ENCODE results near the gene CHID1.

Gene CHID1

GRCh38 chr11:933142-933851 lies 22.7 kb upstream of the CHID1 start:
- in situ Hi-C loops (cut with HindIII; ENCODE audit: low sequenced_read_pairs), result no loop called here

GRCh38 chr11:932435-932834 lies 21.8 kb upstream of the CHID1 start:
- in situ Hi-C loops (cut with HindIII; ENCODE audit: low sequenced_read_pairs), result no loop called here

DNA sequence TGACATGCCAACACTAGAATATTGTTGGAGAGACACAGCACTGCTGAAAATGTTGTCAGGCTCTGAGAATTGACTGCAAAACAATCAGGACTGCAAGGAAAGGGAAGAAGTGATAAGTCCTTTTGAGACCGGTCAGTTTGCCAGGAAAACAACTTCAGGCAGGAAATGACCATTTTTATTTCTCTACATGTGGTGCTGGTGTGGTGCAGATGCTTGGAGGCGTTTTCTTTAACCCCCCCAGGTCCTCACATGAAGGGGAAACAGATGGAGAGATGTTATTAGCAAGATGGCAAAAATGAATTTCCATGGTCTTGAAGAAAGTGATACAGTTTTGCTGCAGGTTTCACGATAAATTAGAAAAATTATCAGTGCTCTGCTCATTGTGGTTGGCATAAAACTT lies 20.8 kb upstream of the CHID1 start:
- in situ Hi-C loops (cut with HindIII; ENCODE audit: low sequenced_read_pairs), result no loop called here

DNA sequence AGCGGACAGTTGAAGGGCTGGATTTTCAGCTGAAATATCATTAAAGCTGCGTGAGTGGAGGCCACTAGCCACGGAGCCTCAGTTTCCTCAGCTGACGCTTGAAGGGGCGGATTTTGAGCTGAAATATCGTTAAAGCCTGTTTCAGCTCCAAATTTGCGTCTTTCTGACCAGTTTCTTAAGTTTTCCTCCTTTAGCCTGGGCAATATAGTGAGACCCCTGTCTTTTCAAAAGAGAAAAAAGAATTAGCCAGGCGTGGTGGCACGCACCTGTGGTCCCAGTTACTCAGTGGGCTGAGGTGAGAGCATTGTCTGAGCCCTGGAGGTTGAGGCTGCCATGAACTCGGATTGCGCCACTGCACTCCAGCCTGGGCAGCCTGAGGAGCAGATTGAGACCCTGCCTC lies 18.8 kb upstream of the CHID1 start:
- in situ Hi-C loops (cut with HindIII; ENCODE audit: low sequenced_read_pairs), result no loop called here

DNA sequence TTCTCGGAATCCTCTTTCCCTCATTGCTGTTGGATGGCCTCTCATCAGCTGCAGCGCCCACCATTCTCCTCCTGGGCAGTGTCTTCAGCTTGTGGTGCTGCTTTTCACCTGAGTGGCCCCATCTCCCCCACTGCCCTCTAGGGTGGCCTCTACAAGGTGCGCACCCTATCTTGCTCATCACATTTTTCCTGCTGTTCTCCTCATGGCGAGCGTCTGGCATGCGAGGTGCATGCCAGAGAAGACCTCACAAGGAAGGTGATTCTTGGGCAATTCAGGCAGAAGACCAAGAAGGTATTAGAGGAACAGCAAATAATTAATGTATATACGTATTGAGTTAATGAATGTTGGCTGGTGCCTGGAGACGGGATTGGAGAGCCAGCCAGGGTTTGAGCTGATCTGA lies 18.2 kb upstream of the CHID1 start:
- in situ Hi-C loops (cut with HindIII; ENCODE audit: low sequenced_read_pairs), result no loop called here

- in situ Hi-C loops (cut with HindIII; ENCODE audit: low sequenced_read_pairs), result no loop called here
Measured at GRCh38 chr11:927871-928270, 17.3 kb upstream of the CHID1 start.

DNA sequence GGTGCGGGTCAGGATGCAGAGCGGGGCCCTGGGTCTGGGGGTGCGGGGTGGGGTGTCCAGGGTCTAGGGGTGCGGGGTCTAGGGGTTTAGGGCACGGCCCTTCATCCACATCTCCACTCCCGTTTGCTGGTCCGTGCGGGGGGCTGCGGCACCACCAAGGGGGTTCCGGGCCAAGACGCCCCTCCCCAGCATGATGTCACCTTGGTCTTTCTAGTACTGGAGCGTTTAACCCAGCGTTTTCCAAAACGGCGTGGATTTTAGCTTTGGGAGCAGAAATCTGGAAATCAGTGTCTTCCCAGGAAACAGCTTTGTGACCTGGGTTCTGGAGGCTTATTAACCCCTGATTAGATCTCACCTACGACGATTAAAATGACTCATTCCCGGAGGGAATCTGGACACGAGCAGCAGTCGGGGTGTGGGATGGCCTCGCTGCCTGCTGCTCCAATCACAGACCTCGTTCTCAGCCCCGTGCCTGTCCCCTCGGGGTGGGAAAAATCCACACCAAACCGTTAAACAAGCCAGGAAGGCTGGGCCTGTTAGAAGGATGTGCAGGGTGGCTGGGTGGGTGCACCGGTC lies 15.8 kb upstream of the CHID1 start:
- in situ Hi-C loops (cut with HindIII; ENCODE audit: low sequenced_read_pairs), result no loop called here

- in situ Hi-C loops (cut with HindIII; ENCODE audit: low sequenced_read_pairs), result no loop called here
Measured at GRCh38 chr11:925496-926301, 15.1 kb upstream of the CHID1 start, which contains the start of gene AP2A2. Gene AP2A2, plus strand, starts transcription at chr11:925870. Its CDS starts 152 bp downstream, at chr11:926022.

DNA sequence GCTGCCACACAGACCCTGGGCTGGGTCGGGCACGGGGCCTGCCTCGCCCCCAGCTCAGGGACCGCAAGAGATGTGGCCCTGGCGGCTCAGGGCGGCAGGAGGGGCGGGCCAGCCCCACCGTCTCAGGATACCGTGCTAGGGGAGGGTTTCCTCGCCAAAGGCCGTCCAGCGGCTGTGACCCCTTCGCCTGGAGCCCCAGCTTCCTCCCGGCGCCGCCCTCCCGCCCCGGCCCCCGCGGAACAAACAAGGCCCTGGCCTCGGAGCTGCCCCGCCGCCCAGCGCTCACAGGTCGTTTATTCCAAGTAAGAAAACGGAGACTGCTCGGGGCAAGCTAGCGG lies 14.5 kb upstream of the CHID1 start:
- in situ Hi-C loops (cut with HindIII; ENCODE audit: low sequenced_read_pairs), result no loop called here

DNA sequence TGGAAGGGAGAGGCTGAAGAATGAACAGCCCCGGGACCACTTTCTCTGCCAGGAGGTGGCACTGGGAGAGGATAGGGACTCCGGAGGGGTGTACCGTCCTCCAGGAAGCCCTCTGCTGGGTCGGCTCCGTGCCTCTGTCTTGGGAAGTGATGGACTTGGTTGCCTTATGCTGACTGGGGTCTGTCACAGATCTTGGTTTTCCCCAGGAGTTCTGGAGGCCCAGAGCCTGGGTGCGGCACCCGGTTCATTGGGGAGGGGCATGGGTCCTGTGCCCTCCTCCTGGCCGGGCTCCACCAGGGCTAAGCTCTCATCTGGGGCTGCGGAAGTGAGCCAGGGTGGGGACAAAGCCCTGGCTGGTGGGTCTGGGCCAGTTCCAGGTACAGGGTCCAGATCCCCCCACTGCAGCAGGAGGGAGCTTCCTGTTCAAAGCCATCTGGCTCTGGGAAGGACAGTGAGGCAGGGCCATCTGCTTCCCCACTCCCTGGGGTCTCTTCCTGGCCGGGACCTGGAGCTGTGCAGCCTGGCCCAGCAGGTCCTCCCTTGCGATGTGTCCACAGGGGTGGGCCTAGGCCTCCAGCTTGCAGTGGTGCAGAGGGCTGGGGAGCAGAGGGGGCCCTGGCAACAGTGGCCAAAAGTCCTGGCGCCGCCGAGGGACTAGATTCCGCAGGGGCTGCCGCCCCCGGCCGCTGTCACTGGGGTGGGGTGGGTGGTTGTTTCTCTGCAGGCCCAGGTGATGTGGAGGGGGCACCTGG lies 14.0 kb upstream of the CHID1 start:
- in situ Hi-C loops (cut with HindIII; ENCODE audit: low sequenced_read_pairs), result no loop called here

DNA sequence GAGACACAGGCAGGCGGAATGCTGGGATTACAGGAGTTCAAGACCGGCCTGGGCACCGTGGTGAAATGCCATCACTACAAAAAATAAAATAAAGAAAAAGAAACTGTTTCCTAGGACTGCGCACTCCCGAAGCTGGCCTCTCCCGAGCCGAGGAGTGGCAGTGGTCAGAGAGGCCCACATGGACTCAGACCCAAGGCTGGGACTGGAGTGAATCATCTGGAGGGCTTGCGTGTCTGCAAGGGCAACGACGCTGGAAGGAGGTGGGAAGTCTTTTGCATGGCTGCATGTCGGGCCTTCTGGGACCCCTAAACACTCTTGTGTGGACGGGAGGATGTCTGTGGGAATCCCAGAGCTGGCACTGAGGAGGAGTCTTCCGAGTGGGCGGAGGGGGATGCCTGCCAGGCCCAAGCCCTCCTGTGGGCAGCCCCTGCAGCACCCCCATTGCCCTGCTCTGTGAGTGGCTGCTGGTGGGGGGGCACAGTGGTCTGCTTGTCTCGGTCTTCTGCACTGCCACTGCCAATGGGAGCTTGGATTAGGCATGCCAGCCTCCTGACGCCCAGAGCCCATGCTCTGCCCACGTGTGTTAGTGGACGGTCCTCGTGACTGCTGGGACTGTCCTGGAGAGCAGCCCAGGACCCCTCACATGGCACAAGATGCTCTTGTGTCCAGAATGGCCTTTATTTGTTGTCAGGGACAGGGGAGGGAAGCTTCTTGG lies 13.2 kb upstream of the CHID1 start:
- in situ Hi-C loops (cut with HindIII; ENCODE audit: low sequenced_read_pairs), result no loop called here

DNA sequence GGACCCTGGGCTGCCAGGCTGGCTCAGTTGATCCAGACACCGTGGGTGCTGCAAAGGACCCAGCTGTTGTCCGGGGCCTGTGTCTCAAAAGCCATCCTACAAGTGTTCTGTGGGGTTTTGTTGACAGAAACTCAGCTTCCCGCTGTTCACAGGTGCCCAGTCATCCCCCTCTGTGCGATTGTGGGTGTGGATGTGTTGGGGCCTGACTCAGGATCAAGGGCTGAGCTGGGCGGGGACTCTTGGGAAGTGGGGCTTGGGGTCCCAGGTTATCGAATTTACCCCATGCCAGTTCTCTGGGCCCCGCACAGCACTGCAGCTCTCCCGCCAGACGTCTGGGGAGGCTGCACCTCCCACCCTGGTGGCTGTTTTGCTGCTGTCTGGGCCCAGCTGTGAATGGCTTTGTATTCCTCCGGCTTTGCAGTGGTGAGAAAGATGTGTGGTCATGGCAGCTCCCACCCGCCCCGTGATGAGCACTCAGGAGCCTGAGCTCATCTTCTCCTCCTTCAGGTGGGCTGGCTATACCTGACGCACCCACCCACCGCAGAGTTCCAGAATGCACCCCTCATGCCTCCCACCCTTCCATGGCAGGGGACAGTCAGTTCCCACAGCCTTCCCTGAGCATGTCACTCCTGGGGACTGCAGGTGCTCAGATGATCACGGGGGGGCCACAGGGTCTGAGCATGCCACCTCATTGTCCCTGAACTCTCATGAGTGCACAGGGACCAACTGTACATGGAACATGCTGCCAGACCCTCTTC lies 11.5 kb upstream of the CHID1 start:
- in situ Hi-C loops (cut with HindIII; ENCODE audit: low sequenced_read_pairs), result no loop called here

DNA sequence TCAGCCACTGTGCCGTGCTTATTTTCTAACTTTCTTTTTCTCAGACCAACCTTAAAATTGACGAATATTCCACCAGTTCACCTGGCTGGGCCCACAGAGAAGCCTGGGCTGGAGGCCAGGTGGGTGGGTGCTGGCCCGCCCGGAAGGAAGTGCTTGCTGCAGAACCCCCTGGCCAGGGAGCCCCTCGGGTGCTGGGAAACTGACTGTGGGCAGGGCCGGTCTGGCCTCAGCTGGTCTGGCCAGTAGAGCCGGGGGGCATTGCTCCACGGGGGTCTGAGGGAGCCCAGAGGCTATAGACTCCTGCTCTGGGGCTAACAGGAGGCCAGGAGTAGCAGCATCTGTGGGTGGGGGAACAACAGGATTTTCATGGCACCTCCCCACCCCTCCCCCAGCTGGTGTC lies 6.8 kb upstream of the CHID1 start:
- in situ Hi-C loops (cut with HindIII; ENCODE audit: low sequenced_read_pairs), result loop anchor here (10.0 kb wide), 1 partner anchor 103 kb away; the partner anchor contains the start of gene PNPLA2

GRCh38 chr11:914747-915501 lies 4.3 kb upstream of the CHID1 start:
- in situ Hi-C loops (cut with HindIII; ENCODE audit: low sequenced_read_pairs), result loop anchor here (10.0 kb wide), 1 partner anchor 100 kb away; the partner anchor contains the start of gene PNPLA2

- in situ Hi-C loops (cut with HindIII; ENCODE audit: low sequenced_read_pairs), result loop anchor here (10.0 kb wide), 1 partner anchor 99 kb away; the partner anchor contains the start of gene PNPLA2
Measured at GRCh38 chr11:914204-914603, 3.6 kb upstream of the CHID1 start.

DNA sequence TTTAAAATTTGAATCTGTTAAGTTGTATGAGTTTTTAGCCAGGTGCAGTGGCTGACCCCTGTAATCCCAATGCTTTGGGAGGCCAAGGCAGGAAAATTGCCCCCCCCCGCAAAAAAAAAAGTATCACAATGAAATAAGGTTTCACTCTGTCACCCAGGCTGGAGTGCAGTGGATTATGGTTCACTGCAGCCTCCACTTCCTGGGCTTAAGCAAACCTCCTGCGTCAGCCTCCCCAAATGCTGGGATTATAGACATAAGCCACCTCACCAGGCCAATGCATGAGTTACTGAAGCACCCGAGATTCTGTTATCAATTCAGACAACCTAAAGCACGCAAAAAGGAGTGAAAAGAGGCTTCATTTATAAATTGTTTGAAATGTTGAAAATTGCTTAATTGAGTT lies 2.4 kb upstream of the CHID1 start:
- in situ Hi-C loops (cut with HindIII; ENCODE audit: low sequenced_read_pairs), result loop anchor here (10.0 kb wide), 1 partner anchor 98 kb away; the partner anchor contains the start of gene PNPLA2

DNA sequence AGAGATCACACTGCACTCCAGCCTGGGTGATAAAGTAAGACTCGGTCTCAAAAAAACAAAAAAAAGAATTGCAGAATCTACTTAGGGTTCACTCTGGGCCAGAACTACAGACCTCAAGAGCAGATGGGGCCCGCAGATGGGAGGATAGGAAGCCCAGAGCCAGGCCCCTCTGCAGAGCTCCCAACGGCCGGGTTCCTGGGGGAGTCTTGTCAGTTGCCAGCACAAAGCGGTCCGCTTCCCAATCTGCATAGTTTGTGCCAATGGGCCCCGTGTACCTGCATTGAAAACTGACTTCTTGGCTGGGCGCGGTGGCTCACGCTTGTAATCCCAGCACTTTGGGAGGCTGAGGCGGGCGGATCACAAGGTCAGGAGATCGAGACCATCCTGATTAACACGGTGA lies 1.7 kb upstream of the CHID1 start:
- in situ Hi-C loops (cut with HindIII; ENCODE audit: low sequenced_read_pairs), result loop anchor here (10.0 kb wide), 1 partner anchor 97 kb away; the partner anchor contains the start of gene PNPLA2

GRCh38 chr11:911890-912219 lies 1.2 kb upstream of the CHID1 start:
- in situ Hi-C loops (cut with HindIII; ENCODE audit: low sequenced_read_pairs), result loop anchor here (10.0 kb wide), 1 partner anchor 97 kb away; the partner anchor contains the start of gene PNPLA2

All from endothelial cell of hepatic sinusoid (primary cell).